ENCODE results near the gene ARL14EP. TPM values are rescaled to one million over a fixed set of nuclear protein-coding genes. Genes with fewer than 3 reads are reported as not detected.
A peak's percentile ranks its signal among the peaks of the same experiment; 100 is the strongest.

Gene ARL14EP
- polyA plus RNA-seq, 2 of the 4 experiments (the other 2 are of a cell fraction): 17.7 to 58.2 TPM

- FAIRE-seq: no peak
- WGBS (ENCODE audit: missing lambda C conversion rate): 96% methylated on average over 2 of the region's 2 CpGs
- POLR2A ChIA-PET: no interaction called here
- CTCF ChIA-PET: interaction anchor here (1.3 to 2.0 kb wide), 3 partner anchors 7 to 19 kb away, joined by 3 to 5 read pairs (median 5); no protein-coding TSS in a partner anchor
- H3K27ac ChIP-seq: no peak overlapping the region
- ATAC-seq: no peak
- peaks cover 16% of the 10 kb centered on the region for H3K4me1 ChIP-seq
- H3K9me3 ChIP-seq: no peaks in the 10 kb centered on the region
- no peak for TF ChIP-seq RNF2 (IDR thresholded peaks at IDR 0.05; ENCODE audit: borderline replicate concordance, low read depth)
- TF ChIP-seq HEYL (CRISPR knock-in tag; IDR thresholded peaks at IDR 0.05): no peak
- TF ChIP-seq E2F6 (IDR thresholded peaks at IDR 0.05; ENCODE audit: borderline replicate concordance, low read depth): no peak
- TF ChIP-seq HOXA7 (CRISPR knock-in tag; IDR thresholded peaks at IDR 0.05): no peak
- no peak for TF ChIP-seq JUN (IDR thresholded peaks at IDR 0.05)
- TF ChIP-seq SMC3 (IDR thresholded peaks at IDR 0.05): no peak
- TF ChIP-seq POLR2A (IDR thresholded peaks at IDR 0.05; ENCODE audit: low read length): no peak
- DNase-seq (ENCODE audit: low read depth in 1 of 2, low spot score in 1 of 2): no peak
- peak overlapping the region; percentile 4; the same call in 1 of the 3 replicates for H3K4me2 ChIP-seq
- no peak overlapping the region for H3K4me3 ChIP-seq
Observed at GRCh38 chr11:30326114-30326778, 3.3 kb downstream of the ARL14EP start.

GRCh38 chr11:30326906-30327305 lies 4.0 kb downstream of the ARL14EP start:
- 94% methylated on average over 2 of the region's 2 CpGs for WGBS (ENCODE audit: missing lambda C conversion rate)
- ATAC-seq (no peak), FAIRE-seq (no peak), DNase-seq (ENCODE audit: low read depth in 1 of 2, low spot score in 1 of 2) (no peak)
- H3K27ac ChIP-seq: no peak overlapping the region
- peaks cover 16% of the 10 kb centered on the region for H3K4me1 ChIP-seq
- TF ChIP-seq ZFP36 (IDR thresholded peaks at IDR 0.05; ENCODE audit: borderline replicate concordance, partially characterized antibody) (no peak), NFE2L2 (conservative IDR thresholded peaks at IDR 0.05; ENCODE audit: low read length) (no peak), FOSB (CRISPR knock-in tag; IDR thresholded peaks at IDR 0.05) (no peak), HOXB5 (CRISPR knock-in tag; IDR thresholded peaks at IDR 0.05) (no peak), RCOR1 (IDR thresholded peaks at IDR 0.05; ENCODE audit: low read depth, low read length) (no peak), CTCF (IDR thresholded peaks at IDR 0.05) (no peak), REST (IDR thresholded peaks at IDR 0.05) (no peak), MAFK (IDR thresholded peaks at IDR 0.05; ENCODE audit: partially characterized antibody) (no peak)
- ChIA-PET POLR2A (no interaction called here), CTCF (interaction anchor here (2.0 kb wide), 1 partner anchor 12 kb away, joined by 5 read pairs; no protein-coding TSS in a partner anchor)
- H3K4me3 ChIP-seq: no peak overlapping the region
- H3K9me3 ChIP-seq: no peaks in the 10 kb centered on the region
- no peak overlapping the region for H3K4me2 ChIP-seq

- H3K27ac ChIP-seq: no peak overlapping the region
- TF ChIP-seq FOSB (CRISPR knock-in tag; IDR thresholded peaks at IDR 0.05) (no peak), ZSCAN20 (CRISPR knock-in tag; IDR thresholded peaks at IDR 0.05) (no peak), NFE2L2 (conservative IDR thresholded peaks at IDR 0.05; ENCODE audit: low read length) (no peak)
- H3K4me1 ChIP-seq: peaks cover 16% of the 10 kb centered on the region
- FAIRE-seq: no peak
- POLR2A ChIA-PET: interaction anchor here (0.6 kb wide), 1 partner anchor 880 kb away, joined by 3 read pairs; no protein-coding TSS in a partner anchor
- no peak for DNase-seq (ENCODE audit: low read depth in 1 of 2, low spot score in 1 of 2)
- ATAC-seq: no peak
- no peak overlapping the region for H3K4me3 ChIP-seq
- no peaks in the 10 kb centered on the region for H3K9me3 ChIP-seq
- CTCF ChIA-PET: no interaction called here
- no peak overlapping the region for H3K4me2 ChIP-seq
Observed at GRCh38 chr11:30328681-30329080, 5.8 kb downstream of the ARL14EP start.
